ENCODE results near the gene VWA8.

VWA8 gene

GRCh38 chr13:41944229-41944628, 16.7 kb downstream of the VWA8 start:
- TF ChIP-seq SIN3A (IDR thresholded peaks at IDR 0.05; ENCODE audit: borderline replicate concordance, insufficient read depth, low read length), result no peak
- TF ChIP-seq POLR2AphosphoS5 (IDR thresholded peaks at IDR 0.05; ENCODE audit: low read depth, low read length), result no peak
- TF ChIP-seq TAF1 (IDR thresholded peaks at IDR 0.05; ENCODE audit: borderline replicate concordance, insufficient read depth, low read length), result no peak
- TF ChIP-seq FOXP2 (optimal IDR thresholded peaks at IDR 0.05; ENCODE audit: borderline replicate concordance, extremely low read depth, extremely low read length, insufficient read depth), result no peak
- TF ChIP-seq REST (IDR thresholded peaks at IDR 0.05; ENCODE audit: insufficient read depth in 1 of 2, low read depth in 2 of 2, low read length in 2 of 2), result no peak

GRCh38 chr13:41942462-41943094, 18.3 kb downstream of the VWA8 start:
- TF ChIP-seq REST (IDR thresholded peaks at IDR 0.05; ENCODE audit: insufficient read depth in 1 of 2, low read depth in 2 of 2, low read length in 2 of 2) (no peak), TAF1 (IDR thresholded peaks at IDR 0.05; ENCODE audit: borderline replicate concordance, insufficient read depth, low read length) (no peak), FOXP2 (optimal IDR thresholded peaks at IDR 0.05; ENCODE audit: borderline replicate concordance, extremely low read depth, extremely low read length, insufficient read depth) (no peak), POLR2AphosphoS5 (IDR thresholded peaks at IDR 0.05; ENCODE audit: low read depth, low read length) (no peak)

- no peak for TF ChIP-seq FOXP2 (optimal IDR thresholded peaks at IDR 0.05; ENCODE audit: borderline replicate concordance, extremely low read depth, extremely low read length, insufficient read depth)
- TF ChIP-seq SIN3A (IDR thresholded peaks at IDR 0.05; ENCODE audit: borderline replicate concordance, insufficient read depth, low read length), result no peak
- TF ChIP-seq POLR2AphosphoS5 (IDR thresholded peaks at IDR 0.05; ENCODE audit: low read depth, low read length), result no peak
- no peak for TF ChIP-seq TAF1 (IDR thresholded peaks at IDR 0.05; ENCODE audit: borderline replicate concordance, insufficient read depth, low read length)
- TF ChIP-seq REST (IDR thresholded peaks at IDR 0.05; ENCODE audit: insufficient read depth in 1 of 2, low read depth in 2 of 2, low read length in 2 of 2), result no peak
Observed at GRCh38 chr13:41941174-41941573, 19.7 kb downstream of the VWA8 start.

- TF ChIP-seq REST (IDR thresholded peaks at IDR 0.05; ENCODE audit: insufficient read depth in 1 of 2, low read depth in 2 of 2, low read length in 2 of 2) (no peak), SIN3A (IDR thresholded peaks at IDR 0.05; ENCODE audit: borderline replicate concordance, insufficient read depth, low read length) (no peak), TAF1 (IDR thresholded peaks at IDR 0.05; ENCODE audit: borderline replicate concordance, insufficient read depth, low read length) (no peak), FOXP2 (optimal IDR thresholded peaks at IDR 0.05; ENCODE audit: borderline replicate concordance, extremely low read depth, extremely low read length, insufficient read depth) (no peak), POLR2AphosphoS5 (IDR thresholded peaks at IDR 0.05; ENCODE audit: low read depth, low read length) (no peak)
Observed at GRCh38 chr13:41939398-41939797, 21.5 kb downstream of the VWA8 start.

DNA sequence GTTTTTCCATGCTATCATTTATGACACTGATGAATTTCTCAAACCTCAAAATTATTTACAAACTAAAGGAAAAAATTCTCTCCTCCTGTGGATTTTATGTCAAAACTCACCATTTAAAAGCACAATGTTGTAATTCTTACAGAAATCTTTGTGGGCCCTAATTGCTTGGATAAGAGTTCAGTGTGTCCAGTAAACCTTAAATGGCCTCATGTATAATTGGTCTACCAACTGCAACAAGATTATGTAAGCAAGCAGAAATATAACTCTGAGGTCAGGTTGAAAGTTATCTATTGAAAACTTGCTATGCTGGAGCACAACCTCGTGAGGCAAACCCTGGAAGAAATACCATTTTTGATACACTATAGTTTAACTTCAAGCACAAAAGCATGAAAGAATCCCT, 22.0 kb downstream of the VWA8 start:
- TF ChIP-seq FOXP2 (optimal IDR thresholded peaks at IDR 0.05; ENCODE audit: borderline replicate concordance, extremely low read depth, extremely low read length, insufficient read depth) (no peak), SIN3A (IDR thresholded peaks at IDR 0.05; ENCODE audit: borderline replicate concordance, insufficient read depth, low read length) (no peak), POLR2AphosphoS5 (IDR thresholded peaks at IDR 0.05; ENCODE audit: low read depth, low read length) (no peak), REST (IDR thresholded peaks at IDR 0.05; ENCODE audit: insufficient read depth in 1 of 2, low read depth in 2 of 2, low read length in 2 of 2) (no peak), TAF1 (IDR thresholded peaks at IDR 0.05; ENCODE audit: borderline replicate concordance, insufficient read depth, low read length) (no peak)
